HG02885 (cell line): ENCODE results near the gene NINJ2.

Experiments used
- ATAC-seq: cut with Tn5 transposase; IDR thresholded peaks from one replicate; pipeline ENCODE4 v1.9.1; 2021; ENCODE audit warnings: mild to moderate bottlenecking; ENCODE audit not compliant: unreplicated experiment, poor library complexity

The NINJ2 gene

DNA sequence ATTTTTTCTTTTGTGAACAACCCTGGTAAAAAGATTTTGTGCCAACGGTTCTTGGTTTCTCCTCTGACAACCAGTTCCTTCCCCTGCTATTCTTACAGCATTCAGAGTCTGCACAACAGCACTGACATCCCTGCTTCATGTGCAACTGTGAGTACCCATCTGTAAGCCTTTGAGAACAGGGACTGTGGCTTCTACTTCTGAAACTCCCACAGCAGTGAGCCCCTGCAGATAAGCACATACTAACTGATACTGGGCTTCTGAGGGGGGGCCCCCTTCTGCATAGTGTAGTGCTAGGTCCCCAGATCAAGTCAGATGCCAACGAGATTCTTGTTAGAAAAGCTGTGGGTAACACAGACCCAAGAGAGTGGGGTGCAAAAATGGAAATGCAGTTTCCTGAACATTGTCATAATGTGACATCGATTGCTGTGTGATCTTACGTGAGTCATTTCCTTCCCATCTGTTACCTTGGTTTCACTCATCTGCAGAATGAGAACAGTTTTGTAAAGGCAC, 11.1 kb upstream of the NINJ2 start:
- ATAC-seq: peak; percentile 90

GRCh38 chr12:673849-674248, 10.6 kb upstream of the NINJ2 start:
- ATAC-seq: peak; percentile 21

DNA sequence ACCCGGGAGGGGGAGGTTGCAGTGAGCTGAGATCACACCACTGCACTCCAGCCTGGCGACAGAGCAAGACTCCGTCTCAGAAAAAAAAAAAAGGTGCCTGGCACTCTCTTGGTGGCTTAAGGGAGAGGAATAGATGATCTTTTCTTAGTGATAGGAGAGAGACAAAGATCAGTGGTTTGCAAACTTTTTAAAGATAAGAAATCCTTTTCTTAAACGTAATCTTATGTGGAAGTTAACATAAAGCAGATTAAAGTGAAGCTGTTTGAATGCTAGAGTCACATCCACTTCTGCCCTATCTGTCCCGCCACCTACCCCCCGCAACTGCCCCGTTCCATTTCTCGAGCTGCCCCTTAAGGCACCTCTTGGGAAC, 6.3 kb upstream of the NINJ2 start:
- no peak for ATAC-seq

GRCh38 chr12:668090-668481, 4.8 kb upstream of the NINJ2 start:
- no peak for ATAC-seq

- no peak for ATAC-seq
These were observed 3.6 kb upstream of the NINJ2 start for GRCh38 chr12:666766-667308.

DNA sequence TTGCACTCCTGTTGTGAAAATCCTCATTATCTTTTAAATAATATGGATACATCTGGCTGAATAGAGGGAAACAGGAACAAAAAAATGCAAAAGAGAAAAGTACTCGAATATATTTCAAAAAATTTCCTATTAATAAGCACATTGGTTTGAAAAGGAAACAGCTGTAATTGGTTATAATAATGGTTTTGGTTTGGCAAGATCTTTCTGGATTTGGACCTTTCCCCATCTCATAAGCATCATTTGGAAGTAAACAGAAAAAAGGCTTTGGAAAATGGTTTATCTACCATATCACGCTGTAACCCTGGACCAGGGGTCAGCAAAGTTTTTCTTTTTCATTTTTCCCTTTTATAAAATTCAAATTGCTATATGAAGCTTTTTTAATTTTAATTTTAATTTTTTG, 2.8 kb upstream of the NINJ2 start:
- no peak for ATAC-seq

DNA sequence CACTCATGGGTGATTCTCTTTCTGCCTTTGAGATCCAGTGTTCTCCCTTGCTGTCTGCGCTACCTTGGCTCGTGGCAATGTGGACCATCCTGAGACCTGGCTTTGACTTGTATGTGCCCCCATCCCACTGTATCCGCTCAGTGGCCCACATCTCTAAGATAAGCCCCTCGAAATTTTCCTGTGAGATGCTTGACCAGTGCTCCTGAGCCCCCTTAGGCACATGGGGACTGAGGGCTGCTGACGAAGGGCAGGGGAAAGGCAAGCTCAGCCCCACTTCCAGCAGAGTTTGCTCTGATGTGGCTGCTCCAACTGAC, 1.5 kb upstream of the NINJ2 start:
- no peak for ATAC-seq

GRCh38 chr12:664075-664778, 982 bp upstream of the NINJ2 start:
- no peak for ATAC-seq

GRCh38 chr12:662566-663292, 516 bp downstream of the NINJ2 start:
- ATAC-seq: no peak

DNA sequence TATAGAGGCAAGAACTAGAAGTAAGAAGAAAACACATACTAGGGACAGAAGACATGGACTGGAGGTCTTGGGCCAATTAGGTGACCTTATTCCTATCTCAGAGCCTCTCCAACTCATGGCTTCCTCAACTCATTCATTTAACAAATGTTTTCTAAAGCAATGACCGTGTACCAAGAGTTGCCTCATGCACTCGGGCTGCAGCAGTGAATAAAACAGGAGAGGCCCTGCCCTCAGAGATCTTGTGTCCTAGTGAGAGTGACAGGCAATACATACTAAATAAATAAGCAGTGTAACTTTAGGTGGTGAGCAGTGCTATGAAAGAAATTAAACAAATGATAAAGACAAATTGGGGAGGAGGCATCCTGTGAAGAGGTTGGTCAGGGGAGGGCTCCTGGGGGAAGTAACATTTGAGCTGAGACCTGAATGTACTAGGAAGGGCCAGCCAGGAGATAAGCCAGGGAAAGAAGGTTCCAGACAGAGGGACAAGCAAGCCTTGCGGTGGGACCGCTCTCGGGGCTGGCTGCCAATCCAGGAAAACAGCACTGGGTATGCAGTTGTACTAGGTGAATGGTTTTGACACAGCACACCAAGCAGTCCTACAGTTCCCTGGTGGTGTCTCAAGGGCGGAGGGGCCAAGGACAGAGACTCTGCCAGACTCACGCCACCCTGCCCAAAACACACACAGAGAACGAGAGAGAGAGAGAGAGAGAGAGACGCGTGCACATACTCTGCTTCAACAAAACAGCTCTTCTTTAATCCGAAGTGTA, 1.3 kb downstream of the NINJ2 start:
- ATAC-seq: no peak

GRCh38 chr12:659090-659683, 4.1 kb downstream of the NINJ2 start:
- peak; percentile 74 for ATAC-seq

GRCh38 chr12:650983-651382, 12.3 kb downstream of the NINJ2 start:
- no peak for ATAC-seq

- no peak for ATAC-seq
These were observed 15.7 kb downstream of the NINJ2 start for GRCh38 chr12:647385-648085.

- ATAC-seq: no peak
These were observed 16.5 kb downstream of the NINJ2 start for GRCh38 chr12:646442-647384.

DNA sequence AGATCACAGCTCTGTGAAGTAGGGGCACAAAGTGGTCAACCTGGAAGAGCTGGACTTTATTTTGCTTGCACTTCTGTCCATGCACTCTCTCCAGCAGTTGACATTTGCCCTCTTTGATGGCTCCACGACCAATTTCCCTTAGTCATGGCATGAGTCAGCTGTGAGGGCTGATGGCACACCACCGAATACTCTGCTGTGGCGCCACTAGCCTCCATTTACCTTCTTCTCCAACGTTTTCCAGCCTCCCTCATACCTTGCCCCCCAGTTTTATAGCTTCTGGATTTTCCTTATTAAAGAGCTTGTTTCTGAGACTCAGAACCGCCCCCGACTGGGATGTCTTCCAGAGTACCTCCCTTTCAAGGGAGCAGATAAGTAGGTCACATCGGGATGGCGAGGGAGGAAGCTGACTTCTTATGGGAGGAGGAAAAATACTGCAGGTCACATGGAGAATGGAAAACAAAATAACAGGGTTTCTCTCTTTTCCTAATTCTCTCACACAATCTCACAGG, 17.6 kb downstream of the NINJ2 start:
- no peak for ATAC-seq

- no peak for ATAC-seq
These were observed 18.3 kb downstream of the NINJ2 start for GRCh38 chr12:644818-645552.

GRCh38 chr12:644303-644639, 19.0 kb downstream of the NINJ2 start:
- no peak for ATAC-seq
